ENCODE measurements around the gene MRPS6. TPM values are rescaled to one million over a fixed set of nuclear protein-coding genes. Genes with fewer than 3 reads are reported as not detected.

The MRPS6 gene
- total RNA-seq, 8 experiments from 2014 or later: 36.8 to 66.1 (median 58.0) TPM

- H3K4me1 ChIP-seq (replicated peaks in 1 of 2): peaks cover 20 to 21% of the 10 kb centered on the region in 2 donors
- 8 to 89% (median 32%) methylated on average over 2 to 8 of the region's 8 CpGs; no CpG with 5 or more reads in 2 of the 10 experiments for WGBS, 10 experiments
Observed at GRCh38 chr21:34181431-34182039, 108.2 kb downstream of the MRPS6 start.

DNA sequence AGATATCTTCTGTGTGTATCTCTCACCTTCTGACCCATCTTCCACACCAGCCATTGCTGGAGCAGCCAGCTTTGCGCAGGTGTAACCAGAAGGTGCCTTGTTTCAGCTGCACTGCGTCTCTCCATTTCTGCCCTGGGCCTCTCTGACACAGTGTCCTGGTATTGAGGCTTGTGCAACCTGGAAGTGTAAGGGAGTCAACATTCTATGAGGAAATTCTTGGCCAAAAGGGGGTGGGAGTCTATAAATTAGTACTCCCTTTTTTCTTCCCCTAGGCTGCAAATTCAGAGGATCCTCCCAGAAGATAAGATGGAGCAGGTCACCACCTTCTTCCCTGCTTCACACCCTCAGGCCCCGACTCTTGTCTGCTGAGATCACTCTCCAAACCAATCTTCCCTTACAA is 109.1 kb downstream of the MRPS6 start:
- H3K4me3 ChIP-seq: no peak overlapping the region
- H3K4me1 ChIP-seq (replicated peaks in 1 of 2): peaks cover 20 to 21% of the 10 kb centered on the region in 2 donors
- ATAC-seq (replicated peaks in 6 of 8): peak in 1 of 8 experiments; percentile 49
- H3K27ac ChIP-seq: no peak overlapping the region
- in situ Hi-C loops (cut with MboI; ENCODE audit: low pct_unique_long_range_greater_than_20kb in 2 of 9, low sequenced_read_pairs in 9 of 9, unreplicated experiment in 9 of 9): loop anchor here in 1 of 9 experiments (25.0 kb wide), 1 partner anchor 95 kb away; no protein-coding TSS in a partner anchor
- 50 to 100% (median 94%) methylated on average over 1 to 2 of the region's 3 CpGs; no CpG with 5 or more reads in 2 of the 10 experiments for WGBS, 10 experiments

More at GRCh38 chr21:34181431-34182039, 108.2 kb downstream of the MRPS6 start:
- peak in 5 of 8 experiments; percentile 66 to 77 (median 75) for ATAC-seq (replicated peaks in 6 of 8)
- in situ Hi-C loops (cut with MboI; ENCODE audit: low pct_unique_long_range_greater_than_20kb in 2 of 9, low sequenced_read_pairs in 9 of 9, unreplicated experiment in 9 of 9): loop anchor here in 1 of 9 experiments (25.0 kb wide), 1 partner anchor 94 kb away; no protein-coding TSS in a partner anchor
- H3K27ac ChIP-seq: peak overlapping the region; percentile 65 to 74
- H3K4me3 ChIP-seq: peak overlapping the region; percentile 12 to 35 (median 18)

- in situ Hi-C loops (cut with MboI; ENCODE audit: low pct_unique_long_range_greater_than_20kb in 2 of 9, low sequenced_read_pairs in 9 of 9, unreplicated experiment in 9 of 9): loop anchor here in 1 of 9 experiments (25.0 kb wide), 1 partner anchor 96 kb away; no protein-coding TSS in a partner anchor
- Histone ChIP-seq H3K4me1 (replicated peaks in 1 of 2) (peaks cover 20 to 21% of the 10 kb centered on the region in 2 donors), H3K27ac (no peak overlapping the region), H3K4me3 (no peak overlapping the region)
- 53 to 100% (median 78%) methylated on average over 1 to 5 of the region's 5 CpGs; no CpG with 5 or more reads in 1 of the 10 experiments for WGBS, 10 experiments
- ATAC-seq (replicated peaks in 6 of 8): no peak
Observed at GRCh38 chr21:34183331-34183928, 110.1 kb downstream of the MRPS6 start.

GRCh38 chr21:34184232-34184631 is 110.9 kb downstream of the MRPS6 start:
- 60 to 100% (median 83%) methylated on average over 1 to 5 of the region's 5 CpGs for WGBS, 10 experiments
- Histone ChIP-seq H3K4me1 (replicated peaks in 1 of 2) (peaks cover 18 to 19% of the 10 kb centered on the region in 2 donors), H3K27ac (no peak overlapping the region), H3K4me3 (no peak overlapping the region)
- in situ Hi-C loops (cut with MboI; ENCODE audit: low pct_unique_long_range_greater_than_20kb in 2 of 9, low sequenced_read_pairs in 9 of 9, unreplicated experiment in 9 of 9): loop anchor here in 1 of 9 experiments (25.0 kb wide), 1 partner anchor 97 kb away; no protein-coding TSS in a partner anchor
- ATAC-seq (replicated peaks in 6 of 8): no peak

DNA sequence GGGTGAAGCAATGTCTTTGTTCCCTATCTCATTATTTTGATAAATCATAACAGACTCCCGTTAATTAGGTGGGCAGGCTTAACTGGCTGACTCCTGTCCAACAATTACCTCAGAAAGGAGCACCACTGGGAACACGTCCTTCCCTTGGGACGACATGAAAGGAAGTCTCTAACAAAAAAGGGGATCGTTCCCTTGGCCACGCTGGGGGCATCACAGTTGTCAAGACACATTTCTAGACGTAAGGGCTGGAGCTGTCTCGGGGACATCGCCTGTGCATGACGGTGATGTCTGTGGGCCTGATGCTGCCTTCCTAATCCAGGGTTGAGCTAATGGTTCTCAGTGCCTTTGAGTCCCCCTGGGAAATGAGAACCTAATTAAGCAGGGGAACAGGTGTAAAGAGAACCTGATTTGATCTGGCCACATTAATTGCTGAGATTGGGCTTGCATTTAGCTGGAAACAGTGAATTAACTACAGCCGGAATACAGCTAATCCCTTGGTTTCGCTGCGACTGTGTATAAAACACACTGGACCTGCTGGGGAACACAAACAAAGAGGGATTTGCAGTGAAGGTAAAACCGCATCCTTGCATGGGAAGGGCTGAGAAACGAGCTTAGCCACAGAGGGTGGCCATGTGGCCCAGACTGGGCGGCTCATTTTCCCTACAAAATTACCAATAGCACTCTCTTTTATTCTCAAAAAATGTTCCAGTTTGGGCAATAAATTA is 111.8 kb downstream of the MRPS6 start:
- H3K4me1 ChIP-seq (replicated peaks in 1 of 2): peaks cover 11 to 15% of the 10 kb centered on the region in 2 donors
- in situ Hi-C loops (cut with MboI; ENCODE audit: low pct_unique_long_range_greater_than_20kb in 2 of 9, low sequenced_read_pairs in 9 of 9, unreplicated experiment in 9 of 9): loop anchor here in 1 of 9 experiments (25.0 kb wide), 1 partner anchor 98 kb away; no protein-coding TSS in a partner anchor
- whole genome bisulfite sequencing, 10 experiments: 78 to 100% (median 91%) methylated on average over 1 to 13 of the region's 15 CpGs
- no peak overlapping the region for H3K27ac ChIP-seq
- ATAC-seq (replicated peaks in 6 of 8): no peak
- no peak overlapping the region for H3K4me3 ChIP-seq

GRCh38 chr21:34186109-34186719 is 112.8 kb downstream of the MRPS6 start:
- no peak overlapping the region for H3K27ac ChIP-seq
- peaks cover 5 to 8% of the 10 kb centered on the region in 2 donors for H3K4me1 ChIP-seq (replicated peaks in 1 of 2)
- 86 to 100% (median 100%) methylated on average over 1 to 9 of the region's 12 CpGs; no CpG with 5 or more reads in 4 of the 10 experiments for WGBS, 10 experiments
- in situ Hi-C loops (cut with MboI; ENCODE audit: low pct_unique_long_range_greater_than_20kb in 2 of 9, low sequenced_read_pairs in 9 of 9, unreplicated experiment in 9 of 9): loop anchor here in 1 of 9 experiments (25.0 kb wide), 1 partner anchor 99 kb away; no protein-coding TSS in a partner anchor
- no peak overlapping the region for H3K4me3 ChIP-seq
- ATAC-seq (replicated peaks in 6 of 8): no peak

GRCh38 chr21:34187935-34188334 is 114.6 kb downstream of the MRPS6 start:
- H3K4me1 ChIP-seq (replicated peaks in 1 of 2): no peaks in the 10 kb centered on the region
- H3K4me3 ChIP-seq: no peak overlapping the region
- no peak overlapping the region for H3K27ac ChIP-seq
- WGBS, 10 experiments: 60 to 97% (median 92%) methylated on average over 1 to 6 of the region's 6 CpGs; no CpG with 5 or more reads in 7 of the 10 experiments
- in situ Hi-C loops (cut with MboI; ENCODE audit: low pct_unique_long_range_greater_than_20kb in 2 of 9, low sequenced_read_pairs in 9 of 9, unreplicated experiment in 9 of 9): loop anchor here in 1 of 9 experiments (25.0 kb wide), 1 partner anchor 101 kb away; no protein-coding TSS in a partner anchor
- ATAC-seq (replicated peaks in 6 of 8): no peak

DNA sequence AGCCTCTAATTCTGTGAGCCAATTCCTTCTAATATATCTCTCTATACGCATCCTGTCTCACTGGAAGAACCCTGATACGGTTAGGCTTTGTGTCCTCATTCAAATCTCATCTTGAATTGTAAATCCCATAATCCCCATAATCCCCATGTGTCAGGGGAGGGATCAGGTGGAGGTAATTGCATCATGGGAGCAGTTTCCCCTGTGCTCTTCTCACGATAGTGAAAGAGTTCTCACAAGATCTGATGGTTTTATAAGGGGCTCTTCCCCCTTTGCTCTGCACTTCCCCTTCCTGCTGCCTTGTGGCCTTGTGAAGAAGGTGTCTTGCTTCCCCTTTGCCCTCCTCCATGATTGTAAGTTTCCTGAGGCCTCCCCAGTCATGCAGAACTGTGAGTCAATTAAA is 116.1 kb downstream of the MRPS6 start:
- Histone ChIP-seq H3K4me1 (replicated peaks in 1 of 2) (no peaks in the 10 kb centered on the region), H3K27ac (no peak overlapping the region), H3K4me3 (no peak overlapping the region)
- in situ Hi-C loops (cut with MboI; ENCODE audit: low pct_unique_long_range_greater_than_20kb in 2 of 9, low sequenced_read_pairs in 9 of 9, unreplicated experiment in 9 of 9): loop anchor here in 1 of 9 experiments (25.0 kb wide), 1 partner anchor 102 kb away; no protein-coding TSS in a partner anchor
- ATAC-seq (replicated peaks in 6 of 8): no peak
- 68 to 100% (median 88%) methylated on average over 1 to 3 of the region's 3 CpGs; no CpG with 5 or more reads in 3 of the 10 experiments for WGBS, 10 experiments

DNA sequence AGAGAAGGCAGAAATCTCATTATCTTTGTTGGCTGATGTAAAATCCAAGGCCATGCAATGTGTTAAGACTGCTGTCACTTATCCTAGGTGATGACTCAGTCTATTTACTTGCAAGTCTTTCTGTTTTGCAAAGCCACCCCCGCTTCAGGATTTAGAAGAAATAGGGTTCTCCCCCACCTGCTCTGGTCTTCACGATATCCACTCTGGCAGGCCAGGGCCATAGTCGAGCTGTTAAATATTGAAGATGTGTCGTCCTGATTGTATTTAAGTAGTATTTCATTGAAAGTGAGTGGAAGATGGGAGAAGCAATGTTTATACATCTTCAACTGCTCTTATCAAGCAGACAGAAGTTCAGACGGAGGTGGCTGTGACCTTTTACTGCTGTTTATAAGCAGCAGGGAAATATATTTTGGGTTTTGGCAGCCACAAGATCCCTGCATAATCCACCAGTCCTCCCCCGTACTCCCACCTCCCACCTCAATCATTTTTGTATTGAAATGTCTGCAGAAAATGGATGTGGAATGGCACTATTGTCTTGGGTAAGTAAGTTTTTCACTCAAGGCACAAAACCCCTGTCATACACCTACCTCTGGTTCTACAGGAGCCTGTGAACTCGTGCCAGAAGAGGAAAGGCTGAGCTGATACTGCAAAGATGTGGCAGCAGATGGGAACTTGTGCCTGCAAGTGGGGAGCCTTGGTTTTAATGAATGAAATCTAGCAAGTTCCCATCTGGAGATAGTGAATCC is 117.4 kb downstream of the MRPS6 start:
- 60 to 83% (median 71%) methylated on average over 1 to 5 of the region's 7 CpGs; no CpG with 5 or more reads in 1 of the 10 experiments for WGBS, 10 experiments
- no peaks in the 10 kb centered on the region for H3K4me1 ChIP-seq (replicated peaks in 1 of 2)
- no peak overlapping the region for H3K27ac ChIP-seq
- in situ Hi-C loops (cut with MboI; ENCODE audit: low pct_unique_long_range_greater_than_20kb in 2 of 9, low sequenced_read_pairs in 9 of 9, unreplicated experiment in 9 of 9): loop anchor here in 1 of 9 experiments (25.0 kb wide), 1 partner anchor 103 kb away; no protein-coding TSS in a partner anchor
- peak in 1 of 8 experiments; percentile 41 for ATAC-seq (replicated peaks in 6 of 8)
- H3K4me3 ChIP-seq: no peak overlapping the region

DNA sequence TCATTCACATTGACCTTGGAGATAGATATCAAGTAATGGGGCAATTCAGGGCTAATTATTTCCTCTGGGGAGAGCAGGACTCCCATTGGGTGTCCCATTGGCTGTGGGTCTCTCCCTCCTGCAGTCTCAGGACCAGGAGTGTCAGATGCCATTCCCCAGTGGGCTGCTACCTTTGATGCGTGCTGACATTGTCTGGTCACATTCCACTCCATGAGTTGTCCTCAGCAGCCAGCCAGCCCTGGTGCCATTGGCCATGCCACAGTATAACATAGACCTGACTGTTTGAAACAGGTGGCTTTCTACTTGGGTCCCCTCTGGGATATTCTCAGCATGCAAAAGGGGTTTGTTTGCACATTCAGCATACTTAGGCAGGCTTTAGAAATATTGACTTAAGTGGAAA is 118.5 kb downstream of the MRPS6 start:
- no peak for ATAC-seq (replicated peaks in 6 of 8)
- Histone ChIP-seq H3K4me1 (replicated peaks in 1 of 2) (no peaks in the 10 kb centered on the region), H3K27ac (no peak overlapping the region), H3K4me3 (no peak overlapping the region)
- 86 to 100% (median 100%) methylated on average over 1 of the region's 1 CpG; no CpG with 5 or more reads in 6 of the 10 experiments for WGBS, 10 experiments
- in situ Hi-C loops (cut with MboI; ENCODE audit: low pct_unique_long_range_greater_than_20kb in 2 of 9, low sequenced_read_pairs in 9 of 9, unreplicated experiment in 9 of 9): loop anchor here in 1 of 9 experiments (25.0 kb wide), 1 partner anchor 105 kb away; no protein-coding TSS in a partner anchor

All from motor neuron (in vitro differentiated cells).